Raji (cell line): ENCODE results near the gene CRKL.

Source experiments
- POLR2A ChIP-seq: IDR thresholded peaks from 2 replicates; pipeline ENCODE4 v1.6.1; 2011; ENCODE audit warnings: low read depth, low read length, control low read depth; ENCODE audit not compliant: insufficient read depth

CRKL gene

DNA sequence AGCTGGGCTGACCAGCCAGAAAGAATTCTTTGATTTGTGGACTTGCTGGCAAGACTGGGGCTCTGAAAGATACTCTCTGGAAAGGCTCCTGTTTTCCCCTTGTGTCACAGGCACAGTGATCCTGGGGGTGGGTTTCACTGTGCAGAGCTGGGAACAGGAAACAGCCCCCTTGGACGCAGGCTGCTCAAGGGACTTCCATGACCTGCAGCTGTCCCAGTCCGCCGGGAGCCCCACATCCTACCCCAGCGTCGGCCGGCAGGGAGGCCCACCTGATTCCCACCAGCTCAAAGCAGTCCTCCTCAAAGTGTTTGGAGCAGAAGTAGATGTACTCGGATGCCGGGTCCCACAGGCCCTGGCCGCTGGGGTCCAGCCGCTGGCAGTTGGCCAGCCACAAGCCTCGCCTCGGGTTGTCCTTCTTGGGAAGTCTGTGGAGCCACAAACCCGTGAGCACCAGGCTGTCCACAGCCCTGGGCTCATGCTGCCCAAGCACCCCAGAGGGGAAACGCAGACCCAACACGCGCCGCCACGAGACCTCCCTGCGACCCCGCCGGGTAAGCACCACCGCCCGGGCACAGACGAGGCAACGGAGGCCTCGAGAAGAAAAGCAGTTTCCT lies 83.9 kb downstream of the CRKL start:
- no peak for TF ChIP-seq POLR2A

DNA sequence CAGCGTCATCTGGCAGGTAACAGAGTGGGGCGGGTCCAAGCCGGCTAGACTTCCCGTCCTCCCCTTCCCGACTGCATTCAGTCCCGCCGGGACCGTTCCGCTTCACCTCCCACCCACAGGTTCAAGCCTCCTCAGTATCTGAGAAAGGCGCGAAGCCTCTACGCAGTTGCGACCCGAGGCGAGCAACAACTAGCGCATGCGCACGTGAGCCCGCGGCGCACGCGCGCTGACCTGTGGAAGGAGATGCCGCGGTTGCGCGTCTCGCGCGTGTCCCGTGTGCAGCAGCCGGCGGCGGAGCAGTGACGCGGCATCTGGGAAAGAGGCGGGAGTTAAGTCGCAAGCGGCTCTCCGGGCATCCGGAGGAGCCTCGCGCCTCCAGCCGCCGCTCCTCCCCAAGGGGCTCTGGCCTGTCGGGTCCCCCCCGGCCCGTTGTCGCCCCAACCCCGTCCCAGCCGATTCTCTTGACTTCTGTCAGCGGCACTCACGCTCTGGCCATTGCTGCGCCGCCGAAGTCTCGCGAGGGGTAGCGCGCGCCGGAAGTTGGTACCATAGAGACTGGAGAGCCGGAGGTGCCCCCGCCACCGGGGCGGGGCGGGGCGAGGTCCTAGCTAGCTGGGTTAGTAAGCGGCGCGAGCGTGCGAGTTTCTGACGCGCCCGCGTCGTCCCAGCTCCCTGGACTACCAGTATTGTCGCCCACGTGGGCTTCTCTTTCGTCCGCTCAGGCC lies 84.6 kb downstream of the CRKL start, which contains the start of gene THAP7:
THAP7 (minus strand) TSS at position 518 of the 725 bp plus-strand sequence; CDS start at position 311, 207 bp downstream.
- TF ChIP-seq POLR2A = peak; percentile 87
